ES-I3 (cell line): ENCODE measurements around the gene ANKRD42.

Experiments used
- H3K36me3 ChIP-seq: 2 replicates; pipeline ENCODE4 v1.6.1; 2013; ENCODE audit warnings: mild to moderate bottlenecking, low read length, control low read depth, moderate library complexity; ENCODE audit not compliant: insufficient read depth
- H3K4me1 ChIP-seq: 2 replicates; pipeline ENCODE4 v1.6.1; 2013; ENCODE audit warnings: mild to moderate bottlenecking, control low read depth, low read length; ENCODE audit not compliant: insufficient read depth
- H3K9ac ChIP-seq: 2 replicates; pipeline ENCODE4 v1.6.1; 2013; ENCODE audit warnings: low read depth, mild to moderate bottlenecking, low read length, moderate library complexity
- H3K9me3 ChIP-seq: 2 replicates; pipeline ENCODE4 v1.6.1; 2013; ENCODE audit warnings: mild to moderate bottlenecking, low read length, moderate library complexity; ENCODE audit not compliant: control insufficient read depth, insufficient read depth

ANKRD42 gene

GRCh38 chr11:83159902-83160865, 33.3 kb upstream of the ANKRD42 start:
- Histone ChIP-seq H3K36me3 (peaks cover 11% of the 10 kb centered on the region), H3K9ac (peak overlapping the region; percentile 100; the same call in 1 of the 2 replicates), H3K9me3 (no peaks in the 10 kb centered on the region), H3K4me1 (peaks cover 6% of the 10 kb centered on the region)

- H3K36me3 ChIP-seq, result peaks cover 23% of the 10 kb centered on the region
Measured at GRCh38 chr11:83161610-83162199, 31.8 kb upstream of the ANKRD42 start.

GRCh38 chr11:83162377-83162776, 31.1 kb upstream of the ANKRD42 start:
- Histone ChIP-seq H3K9ac (no peak overlapping the region), H3K4me1 (peaks cover 6% of the 10 kb centered on the region), H3K36me3 (peaks cover 24% of the 10 kb centered on the region), H3K9me3 (no peaks in the 10 kb centered on the region)

More at GRCh38 chr11:83161610-83162199, 31.8 kb upstream of the ANKRD42 start:
- peaks cover 6% of the 10 kb centered on the region for H3K4me1 ChIP-seq
- no peaks in the 10 kb centered on the region for H3K9me3 ChIP-seq
- H3K9ac ChIP-seq, result no peak overlapping the region

- Histone ChIP-seq H3K9ac (no peak overlapping the region), H3K9me3 (no peaks in the 10 kb centered on the region; the same call in 1 of the 2 replicates), H3K4me1 (no peaks in the 10 kb centered on the region; the same call in 1 of the 2 replicates), H3K36me3 (peaks cover 51% of the 10 kb centered on the region)
Measured at GRCh38 chr11:83166193-83166866, 27.2 kb upstream of the ANKRD42 start.

- H3K9ac ChIP-seq, result no peak overlapping the region
- no peaks in the 10 kb centered on the region; the same call in 1 of the 2 replicates for H3K9me3 ChIP-seq
- peaks cover 51% of the 10 kb centered on the region for H3K36me3 ChIP-seq
- H3K4me1 ChIP-seq, result no peaks in the 10 kb centered on the region
Measured at GRCh38 chr11:83168756-83169155, 24.8 kb upstream of the ANKRD42 start.

- Histone ChIP-seq H3K9ac (no peak overlapping the region), H3K4me1 (no peaks in the 10 kb centered on the region), H3K9me3 (no peaks in the 10 kb centered on the region; the same call in 1 of the 2 replicates), H3K36me3 (peaks cover 38% of the 10 kb centered on the region)
Measured at GRCh38 chr11:83170865-83171264, 22.6 kb upstream of the ANKRD42 start.

GRCh38 chr11:83172551-83172950, 21.0 kb upstream of the ANKRD42 start:
- Histone ChIP-seq H3K4me1 (no peaks in the 10 kb centered on the region), H3K36me3 (peaks cover 29% of the 10 kb centered on the region), H3K9ac (no peak overlapping the region), H3K9me3 (no peaks in the 10 kb centered on the region; the same call in 1 of the 2 replicates)

GRCh38 chr11:83174008-83174407, 19.5 kb upstream of the ANKRD42 start:
- Histone ChIP-seq H3K36me3 (peaks cover 16% of the 10 kb centered on the region; the same call in 1 of the 2 replicates), H3K4me1 (no peaks in the 10 kb centered on the region), H3K9me3 (no peaks in the 10 kb centered on the region), H3K9ac (no peak overlapping the region)

GRCh38 chr11:83175815-83176214, 17.7 kb upstream of the ANKRD42 start:
- H3K36me3 ChIP-seq, result peaks cover 11% of the 10 kb centered on the region; the same call in 1 of the 2 replicates
- H3K9me3 ChIP-seq, result no peaks in the 10 kb centered on the region
- H3K9ac ChIP-seq, result no peak overlapping the region
- no peaks in the 10 kb centered on the region for H3K4me1 ChIP-seq

- H3K36me3 ChIP-seq, result peaks cover 15% of the 10 kb centered on the region
- H3K9me3 ChIP-seq, result no peaks in the 10 kb centered on the region
- H3K4me1 ChIP-seq, result no peaks in the 10 kb centered on the region
- no peak overlapping the region for H3K9ac ChIP-seq
Measured at GRCh38 chr11:83181815-83182214, 11.7 kb upstream of the ANKRD42 start.

GRCh38 chr11:83185767-83186166, 7.7 kb upstream of the ANKRD42 start:
- Histone ChIP-seq H3K9ac (no peak overlapping the region), H3K9me3 (no peaks in the 10 kb centered on the region), H3K4me1 (no peaks in the 10 kb centered on the region), H3K36me3 (peaks cover 16% of the 10 kb centered on the region)

- Histone ChIP-seq H3K9me3 (no peaks in the 10 kb centered on the region), H3K36me3 (peaks cover 17% of the 10 kb centered on the region), H3K9ac (no peak overlapping the region), H3K4me1 (no peaks in the 10 kb centered on the region)
Measured at GRCh38 chr11:83187465-83187864, 6.0 kb upstream of the ANKRD42 start.

GRCh38 chr11:83191491-83191890, 2.0 kb upstream of the ANKRD42 start:
- no peaks in the 10 kb centered on the region for H3K9me3 ChIP-seq
- H3K9ac ChIP-seq, result no peak overlapping the region
- peaks cover 10% of the 10 kb centered on the region for H3K36me3 ChIP-seq
- H3K4me1 ChIP-seq, result no peaks in the 10 kb centered on the region

- H3K9me3 ChIP-seq, result no peaks in the 10 kb centered on the region
- H3K4me1 ChIP-seq, result no peaks in the 10 kb centered on the region
- peaks cover 10% of the 10 kb centered on the region for H3K36me3 ChIP-seq
- H3K9ac ChIP-seq, result no peak overlapping the region
Measured at GRCh38 chr11:83191986-83192385, 1.5 kb upstream of the ANKRD42 start.
